AG04450 (cell line): Measurements from ENCODE around the gene RAC3. TPM values are rescaled to one million over a fixed set of nuclear protein-coding genes. Genes with fewer than 3 reads are reported as not detected.

ENCODE experiments used
- CTCF ChIA-PET: fragments of 300-600, 350-600 bp; formaldehyde crosslinking; extraction: SDS; loops from one replicate; lab custom pipeline; 2022; ENCODE audit warnings: antibody characterized with exemption, inconsistent platforms; lab: Charles Lee
- POLR2A ChIA-PET: fragments of 350-600 bp; formaldehyde crosslinking; extraction: SDS; loops from one replicate; lab custom pipeline; 2021; ENCODE audit warnings: antibody characterized with exemption, inconsistent platforms; lab: Yijun Ruan, JAX
- DNase-seq: peaks from one replicate; pipeline ENCODE4 v3.0.0-alpha.2; 2011; ENCODE audit warnings: low read depth, low spot score
- H3K27ac ChIP-seq: one replicate; pipeline ENCODE4 v1.5.1; 2012; ENCODE audit warnings: low read depth, low read length, control low read depth
- H3K27me3 ChIP-seq: one replicate; pipeline ENCODE4 v1.6.0; 2012; ENCODE audit warnings: low read length; ENCODE audit not compliant: control insufficient read depth, insufficient read depth
- H3K4me3 ChIP-seq: 2 replicates; pipeline ENCODE4 v1.5.1; 2011; ENCODE audit warnings: mild to moderate bottlenecking, low read depth, low read length, control low read depth
- H3K9me3 ChIP-seq: 2 replicates; pipeline ENCODE4 v1.5.1; 2012; ENCODE audit warnings: low read length; ENCODE audit not compliant: control insufficient read depth, insufficient read depth
- CTCF ChIP-seq: IDR thresholded peaks from 2 replicates; pipeline ENCODE4 v1.5.1; 2011; ENCODE audit warnings: low read depth, low read length, control low read depth, inconsistent platforms
- polyA plus RNA-seq: library from polyadenylated mRNA; depleted of rRNA; stranded (reverse); fragments of >200 nt; gene quantifications from 2 replicates; pipeline ENCODE4 v1.2.3, GENCODE V29; 2011

Gene RAC3
- polyA plus RNA-seq, 1 experiment = 12.9 TPM

- Histone ChIP-seq H3K27me3 (no peaks in the 10 kb centered on the region), H3K4me3 (peak within 1 kb of the TSS; percentile 76), H3K9me3 (no peaks in the 10 kb centered on the region; the same call in 1 of the 2 replicates), H3K27ac (peak within 1 kb of the TSS; percentile 11)
- ChIA-PET CTCF (no interaction called here), POLR2A (interaction anchor here (1.1 kb wide), 1 partner anchor 17 kb away, joined by 3 read pairs; no protein-coding TSS in a partner anchor)
- DNase-seq = no peak
- TF ChIP-seq CTCF = no peak
These were observed 34.3 kb downstream of the RAC3 start, which contains the start of gene DUS1L for GRCh38 chr17:82065638-82066303. Gene DUS1L, minus strand, starts transcription at chr17:82065804. Its CDS starts 745 bp downstream, at chr17:82065059.

GRCh38 chr17:82070611-82071010 is 39.1 kb downstream of the RAC3 start:
- no peaks in the 10 kb centered on the region; the same call in 1 of the 2 replicates for H3K9me3 ChIP-seq
- H3K4me3 ChIP-seq = no peak overlapping the region
- CTCF ChIA-PET = no interaction called here
- no peak overlapping the region for H3K27ac ChIP-seq
- POLR2A ChIA-PET = no interaction called here
- no peaks in the 10 kb centered on the region for H3K27me3 ChIP-seq
- no peak for TF ChIP-seq CTCF
- no peak for DNase-seq

GRCh38 chr17:82072827-82073226 is 41.3 kb downstream of the RAC3 start:
- POLR2A ChIA-PET = interaction anchor here (0.7 kb wide), 1 partner anchor 16 kb away, joined by 4 read pairs; no protein-coding TSS in a partner anchor

GRCh38 chr17:82073446-82073845 is 42.0 kb downstream of the RAC3 start:
- CTCF ChIA-PET = no interaction called here
- H3K27me3 ChIP-seq = no peaks in the 10 kb centered on the region
- no peak overlapping the region for H3K27ac ChIP-seq
- DNase-seq = no peak
- POLR2A ChIA-PET = no interaction called here
- H3K4me3 ChIP-seq = no peak overlapping the region
- no peak for TF ChIP-seq CTCF
- H3K9me3 ChIP-seq = no peaks in the 10 kb centered on the region; the same call in 1 of the 2 replicates

More at GRCh38 chr17:82072827-82073226, 41.3 kb downstream of the RAC3 start:
- no peaks in the 10 kb centered on the region for H3K27me3 ChIP-seq
- H3K27ac ChIP-seq = no peak overlapping the region
- H3K9me3 ChIP-seq = no peaks in the 10 kb centered on the region; the same call in 1 of the 2 replicates
- no peak for DNase-seq
- TF ChIP-seq CTCF = no peak
- CTCF ChIA-PET = interaction anchor here (0.7 kb wide), 1 partner anchor 10 kb away, joined by 3 read pairs; no protein-coding TSS in a partner anchor
- H3K4me3 ChIP-seq = no peak overlapping the region
